Transverse colon (tissue), 4 donors: ENCODE results near the gene COQ2. TPM values are rescaled to one million over a fixed set of nuclear protein-coding genes. Genes with fewer than 3 reads are reported as not detected.

Experiments
- DNase-seq: peaks from one replicate; pipeline ENCODE4 v3.0.0-alpha.2; 2019
- H3K27ac ChIP-seq, 4 donors: fragments of 200-600 bp; sonication (generic); 2 replicates each; pipeline ENCODE4 v1.5.1; 2016 to 2018; ENCODE audit warnings: inconsistent platforms in 4 of 4
- H3K27me3 ChIP-seq: fragments of 200-600 bp; sonication (generic); 2 replicates; pipeline ENCODE4 v1.5.1; 2017; ENCODE audit warnings: inconsistent platforms
- H3K36me3 ChIP-seq, 4 donors: fragments of 200-600 bp; sonication (generic); 2 replicates each; pipeline ENCODE4 v1.5.1; 2017 to 2019; ENCODE audit warnings: inconsistent platforms in 4 of 4
- H3K4me1 ChIP-seq, 4 donors: fragments of 200-600 bp; sonication (generic); 2 replicates each; pipeline ENCODE4 v1.5.1; 2017 to 2020; ENCODE audit warnings: inconsistent platforms in 4 of 4
- H3K4me3 ChIP-seq, 4 donors: fragments of 200-600 bp; sonication (generic); 1 replicate in 1 of 4; 2 replicates in 3 of 4; pipeline versions ENCODE4 v1.5.1 to v1.6.1; 2017 to 2019; ENCODE audit warnings: inconsistent platforms in 4 of 4
- H3K9me3 ChIP-seq, 2 donors: fragments of 200-600 bp; sonication (generic); 2 replicates each; pipeline ENCODE4 v1.5.1; 2017 to 2019; ENCODE audit warnings: inconsistent platforms in 2 of 2
- EP300 ChIP-seq: sonication (generic); formaldehyde crosslinking; IDR thresholded peaks from one replicate; pipeline ENCODE4 v1.6.1; 2017; ENCODE audit warnings: antibody characterized with exemption, low read depth
- POLR2A ChIP-seq: fragments of 450-650 bp; IDR thresholded peaks from one replicate; pipeline ENCODE4 v1.6.1; 2016; ENCODE audit warnings: antibody characterized with exemption, mild to moderate bottlenecking, moderate library complexity
- POLR2AphosphoS5 ChIP-seq, 3 donors: sonication (generic); formaldehyde crosslinking; IDR thresholded peaks; one replicate each; pipeline ENCODE4 v1.6.1; 2016; ENCODE audit warnings: antibody characterized with exemption in 3 of 3
- WGBS, 2 donors: methylation state at CpG; one replicate each; pipeline ENCODE4 v1.1.5; 2018; ENCODE audit warnings: low coverage in 1 of 2; 5-methylcytosine and 5-hydroxymethylcytosine counted together
- in situ Hi-C, 4 donors: fragments of 200-750 bp; cut with MboI; loops; one replicate each; pipeline versions ENCODE4 v1.15.0 to v1.15.1; 2017; ENCODE audit warnings: low sequenced_read_pairs in 3 of 4, low pct_ligation_motif_present in 1 of 4, low pct_unique_long_range_greater_than_20kb in 1 of 4
- intact Hi-C: fragments of 100-400 bp; cut with DNase I; formaldehyde crosslinking; loops from one replicate; pipeline ENCODE4 v1.15.1; 2023; ENCODE audit warnings: low total_unique reads
- total RNA-seq, 4 donors: library from RNA; depleted of rRNA; stranded (reverse); fragments of >200 nt; gene quantifications; one replicate each; pipeline ENCODE4 v1.1.0, GENCODE V29; 2016
- TF ChIP-seq, protein P1 (sequence below), 5 experiments: fragments of 200-600 bp in 3 of 5; fragments of 450-650 bp in 2 of 5; sonication (generic) in 3 of 5; IDR thresholded peaks; 1 replicate in 2 of 5; 2 replicates in 3 of 5; pipeline ENCODE4 v1.5.1; 2016 to 2017; ENCODE audit warnings: antibody characterized with exemption in 5 of 5, inconsistent platforms in 3 of 5, mild to moderate bottlenecking in 2 of 5, moderate library complexity in 1 of 5

COQ2 gene, protein sequence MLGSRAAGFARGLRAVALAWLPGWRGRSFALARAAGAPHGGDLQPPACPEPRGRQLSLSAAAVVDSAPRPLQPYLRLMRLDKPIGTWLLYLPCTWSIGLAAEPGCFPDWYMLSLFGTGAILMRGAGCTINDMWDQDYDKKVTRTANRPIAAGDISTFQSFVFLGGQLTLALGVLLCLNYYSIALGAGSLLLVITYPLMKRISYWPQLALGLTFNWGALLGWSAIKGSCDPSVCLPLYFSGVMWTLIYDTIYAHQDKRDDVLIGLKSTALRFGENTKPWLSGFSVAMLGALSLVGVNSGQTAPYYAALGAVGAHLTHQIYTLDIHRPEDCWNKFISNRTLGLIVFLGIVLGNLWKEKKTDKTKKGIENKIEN
- total RNA-seq, result 10 to 100 TPM in 3 of 4 donors, under 1 TPM in 1; 0.75 to 14.4 (median 12.2) TPM

DNA sequence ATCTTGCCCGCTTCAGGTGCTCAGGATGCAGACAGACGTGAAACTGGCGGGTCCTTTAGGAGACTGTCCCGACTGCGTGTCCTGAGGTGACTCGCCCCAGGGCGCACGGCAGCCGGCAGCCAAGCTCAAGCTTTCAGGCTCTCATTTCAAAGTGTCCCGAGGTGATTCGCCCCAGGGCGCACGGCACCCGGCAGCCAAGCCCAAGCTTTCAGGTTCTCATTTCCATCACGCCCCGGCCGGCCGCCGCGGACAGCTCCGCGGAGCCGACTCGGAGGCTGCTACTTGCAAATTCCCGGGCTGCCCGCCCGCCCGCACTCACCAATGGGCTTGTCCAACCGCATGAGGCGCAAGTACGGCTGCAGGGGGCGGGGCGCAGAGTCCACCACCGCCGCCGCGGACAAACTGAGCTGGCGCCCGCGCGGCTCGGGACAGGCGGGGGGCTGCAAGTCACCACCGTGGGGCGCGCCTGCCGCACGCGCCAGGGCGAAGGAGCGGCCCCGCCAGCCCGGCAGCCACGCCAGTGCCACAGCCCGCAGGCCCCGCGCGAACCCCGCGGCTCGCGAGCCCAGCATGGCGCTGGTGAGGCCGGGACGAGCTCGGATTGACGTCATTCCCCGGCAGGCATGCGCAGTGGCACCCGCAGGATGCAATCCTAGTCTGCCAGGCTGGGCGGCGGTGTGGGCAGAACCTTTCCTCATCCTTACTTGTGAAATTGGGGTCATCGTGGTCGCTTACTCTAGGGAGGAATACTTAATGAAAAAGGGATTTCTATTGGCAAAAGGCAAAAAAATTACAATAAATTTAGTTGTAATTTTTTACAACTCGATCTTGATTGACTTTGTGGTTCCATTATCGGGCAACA lies at the start of gene COQ2:
COQ2 (minus strand) TSS at position 606 of the 862 bp plus-strand sequence; CDS start at position 572, 34 bp downstream.
- intact Hi-C loops, result no loop called here
- in situ Hi-C loops, result loop anchor here in 2 of 4 donors (10.0 to 25.0 kb wide), 3 partner anchors 170 to 822 kb away; partner anchors contain the start of genes SEC31A (in 2 of the 2), HELQ (in 1 of the 2) and MRPS18C (in 1 of the 2)
- Histone ChIP-seq H3K9me3 (no peaks in the 10 kb centered on the region), H3K27ac (peak within 1 kb of the TSS; percentile 92 to 96 (median 93)), H3K4me1 (peaks cover 5 to 37% (median 20%) of the 10 kb centered on the region in 4 donors), H3K27me3 (no peaks in the 10 kb centered on the region), H3K4me3 (peak within 1 kb of the TSS; percentile 37 to 80 (median 60)), H3K36me3 (no peaks in the 10 kb centered on the region)
- TF ChIP-seq EP300 (no peak), POLR2A (peak; percentile 53), POLR2AphosphoS5 (IDR thresholded peaks at IDR 0.05) (peak; percentile 82 to 84 (median 83))
- TF ChIP-seq, protein P1, sequence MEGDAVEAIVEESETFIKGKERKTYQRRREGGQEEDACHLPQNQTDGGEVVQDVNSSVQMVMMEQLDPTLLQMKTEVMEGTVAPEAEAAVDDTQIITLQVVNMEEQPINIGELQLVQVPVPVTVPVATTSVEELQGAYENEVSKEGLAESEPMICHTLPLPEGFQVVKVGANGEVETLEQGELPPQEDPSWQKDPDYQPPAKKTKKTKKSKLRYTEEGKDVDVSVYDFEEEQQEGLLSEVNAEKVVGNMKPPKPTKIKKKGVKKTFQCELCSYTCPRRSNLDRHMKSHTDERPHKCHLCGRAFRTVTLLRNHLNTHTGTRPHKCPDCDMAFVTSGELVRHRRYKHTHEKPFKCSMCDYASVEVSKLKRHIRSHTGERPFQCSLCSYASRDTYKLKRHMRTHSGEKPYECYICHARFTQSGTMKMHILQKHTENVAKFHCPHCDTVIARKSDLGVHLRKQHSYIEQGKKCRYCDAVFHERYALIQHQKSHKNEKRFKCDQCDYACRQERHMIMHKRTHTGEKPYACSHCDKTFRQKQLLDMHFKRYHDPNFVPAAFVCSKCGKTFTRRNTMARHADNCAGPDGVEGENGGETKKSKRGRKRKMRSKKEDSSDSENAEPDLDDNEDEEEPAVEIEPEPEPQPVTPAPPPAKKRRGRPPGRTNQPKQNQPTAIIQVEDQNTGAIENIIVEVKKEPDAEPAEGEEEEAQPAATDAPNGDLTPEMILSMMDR (IDR thresholded peaks at IDR 0.05), result peak; percentile 14 to 55 (median 24)
- 0% methylated on average over 4 to 42 of the region's 76 CpGs for WGBS, 2 donors
- DNase-seq, result peak; percentile 97

DNA sequence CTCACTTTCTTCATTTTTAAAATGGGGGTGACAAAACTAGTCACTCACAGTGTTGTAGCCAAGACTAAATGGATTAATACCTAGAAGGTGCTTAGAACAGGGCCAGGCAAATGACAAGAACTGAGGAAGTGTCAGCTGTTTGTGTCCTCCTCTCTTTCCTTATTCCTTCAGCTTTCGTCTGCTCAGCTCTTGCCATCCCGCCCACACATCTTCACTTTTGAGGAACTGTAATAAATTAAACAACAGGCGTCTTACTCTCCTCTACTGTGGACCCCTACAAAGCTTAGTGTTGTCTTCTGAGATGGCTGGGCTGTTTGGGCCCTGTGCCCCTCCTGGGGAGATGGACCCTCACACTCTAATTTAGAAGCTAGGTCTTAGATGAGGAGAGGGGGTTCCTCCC lies 47.4 kb upstream of the COQ2 start:
- H3K27ac ChIP-seq, result no peak overlapping the region
- peaks cover 10% of the 10 kb centered on the region for H3K27me3 ChIP-seq
- no peaks in the 10 kb centered on the region for H3K36me3 ChIP-seq
- no peaks in the 10 kb centered on the region for H3K9me3 ChIP-seq
- no peak overlapping the region for H3K4me3 ChIP-seq
- intact Hi-C loops, result no loop called here
- DNase-seq, result no peak
- TF ChIP-seq, protein P1 (IDR thresholded peaks at IDR 0.05), result no peak
- TF ChIP-seq POLR2AphosphoS5 (IDR thresholded peaks at IDR 0.05) (no peak), EP300 (no peak), POLR2A (no peak)
- peaks cover 0 to 20% (median 12%) of the 10 kb centered on the region in 4 donors for H3K4me1 ChIP-seq
- in situ Hi-C loops, result no loop called here
- whole genome bisulfite sequencing, 2 donors, result 66 to 82% methylated on average over 3 of the region's 3 CpGs

DNA sequence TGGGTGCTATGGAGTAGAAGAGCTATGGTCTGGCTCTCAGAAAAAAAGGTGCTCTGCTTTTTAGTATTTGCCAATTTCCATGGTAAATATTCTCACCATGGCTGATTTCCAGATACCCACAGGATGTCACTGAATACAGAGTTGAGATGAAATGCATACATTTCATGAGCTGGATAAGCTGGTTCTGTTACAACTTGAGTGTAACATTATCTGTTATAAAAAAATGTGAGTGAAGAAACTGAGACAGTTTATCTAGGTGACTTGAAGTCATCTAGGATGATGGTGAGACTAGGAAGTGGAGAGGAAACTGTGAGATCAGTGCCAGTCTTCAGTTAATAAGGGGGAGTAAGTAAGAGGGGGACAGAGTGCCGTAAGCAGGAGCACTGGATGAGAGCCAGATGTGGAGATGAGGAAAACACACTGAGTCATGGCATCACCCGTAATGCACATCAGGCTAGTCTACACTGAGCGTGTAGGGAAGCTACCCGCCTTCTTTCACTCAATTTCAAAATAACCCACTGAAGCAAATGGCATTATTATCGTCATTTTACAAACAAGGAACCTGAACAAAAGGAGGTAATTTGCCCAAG lies 45.0 kb upstream of the COQ2 start:
- no peak for TF ChIP-seq POLR2A
- TF ChIP-seq, protein P1 (IDR thresholded peaks at IDR 0.05), result no peak
- no peak for TF ChIP-seq EP300
- no peak for TF ChIP-seq POLR2AphosphoS5 (IDR thresholded peaks at IDR 0.05)
- Histone ChIP-seq H3K27ac (no peak overlapping the region), H3K4me3 (no peak overlapping the region), H3K4me1 (peaks cover 0 to 9% (median 5%) of the 10 kb centered on the region in 4 donors), H3K9me3 (no peaks in the 10 kb centered on the region), H3K36me3 (no peaks in the 10 kb centered on the region), H3K27me3 (peaks cover 8% of the 10 kb centered on the region)
- DNase-seq, result no peak
- WGBS, 2 donors, result 77 to 80% methylated on average over 3 to 5 of the region's 5 CpGs
- intact Hi-C loops (no loop called here), in situ Hi-C loops (no loop called here)
